Liver (tissue), 9 donors: ENCODE data around the gene DCTN5. TPM values are rescaled to one million over a fixed set of nuclear protein-coding genes. Genes with fewer than 3 reads are reported as not detected.

Experiments
- DNase-seq: peaks from one replicate; pipeline ENCODE4 v3.0.0-alpha.2; 2017; ENCODE audit warnings: low spot score
- H3K27ac ChIP-seq, 2 donors: one replicate each; pipeline ENCODE4 v1.7.0; 2013; ENCODE audit warnings: inconsistent platforms in 2 of 2, low read length in 2 of 2, control low read depth in 1 of 2, low read depth in 1 of 2, mild to moderate bottlenecking in 1 of 2
- H3K27me3 ChIP-seq, 4 donors: one replicate each; pipeline versions ENCODE4 v1.6.1 to v1.7.0; 2013; ENCODE audit warnings: low read length in 3 of 4, inconsistent platforms in 1 of 4, mild to moderate bottlenecking in 1 of 4, moderate library complexity in 1 of 4; ENCODE audit not compliant: control insufficient read depth in 4 of 4, insufficient read depth in 4 of 4
- H3K36me3 ChIP-seq, 4 donors: one replicate each; pipeline versions ENCODE4 v1.6.1 to v1.7.0; 2013; ENCODE audit warnings: low read length in 3 of 4, mild to moderate bottlenecking in 3 of 4, low read depth in 1 of 4, moderate library complexity in 1 of 4; ENCODE audit not compliant: control insufficient read depth in 4 of 4, insufficient read depth in 3 of 4
- H3K4me1 ChIP-seq, 4 donors: one replicate each; pipeline versions ENCODE4 v1.6.1 to v1.7.0; 2013; ENCODE audit warnings: low read length in 3 of 4, mild to moderate bottlenecking in 3 of 4, moderate library complexity in 1 of 4; ENCODE audit not compliant: control insufficient read depth in 4 of 4, insufficient read depth in 4 of 4
- H3K4me3 ChIP-seq, 3 donors: one replicate each; pipeline versions ENCODE4 v1.6.1 to v1.7.0; 2013; ENCODE audit warnings: low read length in 3 of 3, control low read depth in 1 of 3, low read depth in 1 of 3, mild to moderate bottlenecking in 1 of 3
- H3K9ac ChIP-seq, 2 donors: one replicate each; pipeline ENCODE4 v1.7.0; 2013; ENCODE audit warnings: low read length in 2 of 2, mild to moderate bottlenecking in 2 of 2, moderate library complexity in 2 of 2, control low read depth in 1 of 2, low read depth in 1 of 2
- H3K9me3 ChIP-seq, 4 donors: one replicate each; pipeline versions ENCODE4 v1.6.1 to v1.7.0; 2013; ENCODE audit warnings: low read length in 3 of 4; ENCODE audit not compliant: control insufficient read depth in 4 of 4
- EGR1 ChIP-seq, 2 donors: IDR thresholded peaks; 2 replicates each; pipeline ENCODE4 v1.6.1; 2016 to 2018; ENCODE audit warnings: antibody characterized with exemption in 2 of 2, low read depth in 2 of 2
- FOXA1 ChIP-seq: IDR thresholded peaks from 2 replicates; pipeline ENCODE4 v1.6.1; 2016; ENCODE audit warnings: antibody characterized with exemption
- FOXA2 ChIP-seq: IDR thresholded peaks from 2 replicates; pipeline ENCODE4 v1.6.1; 2016; ENCODE audit warnings: antibody characterized with exemption
- GABPA ChIP-seq, 2 donors: IDR thresholded peaks in 1 of 2; conservative IDR thresholded peaks in 1 of 2; 2 replicates each; pipeline ENCODE4 v1.6.1; 2016; ENCODE audit warnings: antibody characterized with exemption in 2 of 2, mild to moderate bottlenecking in 1 of 2, moderate library complexity in 1 of 2
- HNF4A ChIP-seq, 2 donors: conservative IDR thresholded peaks; 2 replicates each; pipeline ENCODE4 v1.6.1; 2016; ENCODE audit warnings: antibody characterized with exemption in 2 of 2, mild to moderate bottlenecking in 2 of 2
- HNF4G ChIP-seq: IDR thresholded peaks from 2 replicates; pipeline ENCODE4 v1.6.1; 2016; ENCODE audit warnings: antibody characterized with exemption
- JUND ChIP-seq, 2 donors: IDR thresholded peaks; 2 replicates each; pipeline ENCODE4 v1.6.1; 2016; ENCODE audit warnings: antibody characterized with exemption in 2 of 2
- NR2F2 ChIP-seq: IDR thresholded peaks from 2 replicates; pipeline ENCODE4 v1.6.1; 2016; ENCODE audit warnings: antibody characterized with exemption
- RAD21 ChIP-seq, 2 donors: IDR thresholded peaks; 2 replicates each; pipeline ENCODE4 v1.6.1; 2016; ENCODE audit warnings: antibody characterized with exemption in 2 of 2, mild to moderate bottlenecking in 2 of 2
- RXRA ChIP-seq, 2 donors: IDR thresholded peaks; 2 replicates each; pipeline ENCODE4 v1.6.1; 2017 to 2018; ENCODE audit warnings: antibody characterized with exemption in 2 of 2, mild to moderate bottlenecking in 1 of 2
- SP1 ChIP-seq: IDR thresholded peaks from 2 replicates; pipeline ENCODE4 v1.6.1; 2018; ENCODE audit warnings: antibody characterized with exemption, mild to moderate bottlenecking
- TAF1 ChIP-seq: conservative IDR thresholded peaks from 2 replicates; pipeline ENCODE4 v1.6.1; 2016; ENCODE audit warnings: antibody characterized with exemption, mild to moderate bottlenecking
- YY1 ChIP-seq: IDR thresholded peaks from 2 replicates; pipeline ENCODE4 v1.6.1; 2016; ENCODE audit warnings: antibody characterized with exemption, mild to moderate bottlenecking
- WGBS: extraction: QIAGEN DNeasy Blood & Tissue Kit; methylation state at CpG from one replicate; pipeline ENCODE4 v1.1.7; 2013; 5-methylcytosine and 5-hydroxymethylcytosine counted together
- polyA plus RNA-seq, 2 donors: library from polyadenylated mRNA; stranded (reverse) in 1 of 2; unstranded in 1 of 2; fragments of 200-250 nt in 1 of 2; fragments of >200 nt in 1 of 2; fragmentation: Nextera tagmentation in 1 of 2; extraction: Ambion mirVana in 1 of 2; gene quantifications; one replicate each; pipeline versions ENCODE4 v1.2.1 to v1.2.3, GENCODE V29; 2013 to 2015
- total RNA-seq, 2 donors: library from RNA; depleted of rRNA; stranded (reverse); fragments of >200 nt; gene quantifications; one replicate each; pipeline ENCODE4 v1.2.3, GENCODE V29; 2014
- TF ChIP-seq, protein P1 (sequence below): IDR thresholded peaks from 2 replicates; pipeline ENCODE4 v1.6.1; 2016; ENCODE audit warnings: antibody characterized with exemption
- TF ChIP-seq, protein P2 (sequence below): IDR thresholded peaks from 2 replicates; pipeline ENCODE4 v1.6.1; 2016; ENCODE audit warnings: antibody characterized with exemption
- TF ChIP-seq, protein P3 (sequence below): fragments of 150-350 bp; IDR thresholded peaks from 2 replicates; pipeline ENCODE4 v1.5.1; 2017; ENCODE audit warnings: improper control_type of control experiment, low read depth, low read length; ENCODE audit not compliant: missing input control
- TF ChIP-seq, protein P4 (sequence below): IDR thresholded peaks from 2 replicates; pipeline ENCODE4 v1.6.1; 2016; ENCODE audit warnings: antibody characterized with exemption, mild to moderate bottlenecking
- TF ChIP-seq, protein P5 (sequence below): IDR thresholded peaks from 2 replicates; pipeline ENCODE4 v1.6.1; 2016; ENCODE audit warnings: antibody characterized with exemption
- donor health status: healthy.
- donor health status: healthy.
- donor health status: healthy.
- donor health status: healthy.
- donor health status: healthy.

Gene DCTN5
- total and polyA plus RNA-seq, 4 donors, result 8.3 to 20.9 (median 16.0) TPM

DNA sequence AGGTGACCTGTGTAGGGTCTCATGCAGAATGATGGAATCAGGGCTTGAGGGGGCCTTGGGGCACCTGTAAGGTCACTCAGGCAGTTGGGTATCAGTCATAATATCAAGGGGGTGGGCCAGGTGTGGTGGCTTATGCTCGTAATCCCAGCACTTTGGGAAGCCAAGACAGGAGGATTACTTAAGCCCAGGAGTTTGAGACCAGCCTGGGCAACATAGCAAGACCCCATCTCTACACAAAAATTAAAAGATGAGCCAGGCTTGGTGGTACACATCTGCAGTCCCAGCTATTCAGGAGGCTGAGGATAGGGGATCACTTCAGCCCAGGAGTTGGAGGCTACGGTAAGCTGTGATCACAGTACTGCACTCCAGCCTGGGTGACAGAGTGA is 64.2 kb downstream of the DCTN5 start (continued):
- TF ChIP-seq, protein P1, sequence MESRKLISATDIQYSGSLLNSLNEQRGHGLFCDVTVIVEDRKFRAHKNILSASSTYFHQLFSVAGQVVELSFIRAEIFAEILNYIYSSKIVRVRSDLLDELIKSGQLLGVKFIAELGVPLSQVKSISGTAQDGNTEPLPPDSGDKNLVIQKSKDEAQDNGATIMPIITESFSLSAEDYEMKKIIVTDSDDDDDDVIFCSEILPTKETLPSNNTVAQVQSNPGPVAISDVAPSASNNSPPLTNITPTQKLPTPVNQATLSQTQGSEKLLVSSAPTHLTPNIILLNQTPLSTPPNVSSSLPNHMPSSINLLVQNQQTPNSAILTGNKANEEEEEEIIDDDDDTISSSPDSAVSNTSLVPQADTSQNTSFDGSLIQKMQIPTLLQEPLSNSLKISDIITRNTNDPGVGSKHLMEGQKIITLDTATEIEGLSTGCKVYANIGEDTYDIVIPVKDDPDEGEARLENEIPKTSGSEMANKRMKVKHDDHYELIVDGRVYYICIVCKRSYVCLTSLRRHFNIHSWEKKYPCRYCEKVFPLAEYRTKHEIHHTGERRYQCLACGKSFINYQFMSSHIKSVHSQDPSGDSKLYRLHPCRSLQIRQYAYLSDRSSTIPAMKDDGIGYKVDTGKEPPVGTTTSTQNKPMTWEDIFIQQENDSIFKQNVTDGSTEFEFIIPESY, result no peak

DNA sequence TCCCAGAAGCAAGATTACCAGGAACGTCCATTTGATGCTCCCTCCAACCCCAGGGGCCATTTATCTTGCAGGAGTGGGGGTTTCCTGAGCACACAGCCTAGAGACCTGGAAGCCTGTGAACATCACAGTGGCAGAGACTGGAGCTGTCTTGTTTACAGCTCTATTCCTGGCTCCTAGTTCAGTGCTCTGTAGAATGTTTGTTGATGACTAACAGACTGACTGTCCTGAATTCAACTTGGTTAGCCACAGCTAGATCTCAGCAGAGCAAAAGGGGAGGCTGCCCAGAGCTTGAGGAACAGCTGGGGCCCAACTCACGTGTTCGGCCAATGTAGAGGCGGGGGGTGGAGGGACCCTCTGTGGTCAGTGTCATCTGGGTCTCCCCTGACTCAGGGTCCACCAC is 65.2 kb downstream of the DCTN5 start:
- no peak overlapping the region for H3K9ac ChIP-seq
- H3K4me1 ChIP-seq, result no peaks in the 10 kb centered on the region
- no peaks in the 10 kb centered on the region for H3K36me3 ChIP-seq
- H3K27ac ChIP-seq, result no peak overlapping the region
- 89% methylated on average over 4 of the region's 4 CpGs for WGBS
- H3K27me3 ChIP-seq, result peaks cover 0 to 7% (median 3%) of the 10 kb centered on the region in 4 donors
- no peak overlapping the region for H3K4me3 ChIP-seq
- peaks cover 0 to 13% (median 4%) of the 10 kb centered on the region in 4 donors for H3K9me3 ChIP-seq
- TF ChIP-seq GABPA (IDR thresholded peaks at IDR 0.05 in 1 of 2, conservative IDR thresholded peaks at IDR 0.05 in 1 of 2) (no peak), RXRA (IDR thresholded peaks at IDR 0.05) (no peak), YY1 (no peak), EGR1 (IDR thresholded peaks at IDR 0.05; ENCODE audit: low read depth in 2 of 2) (no peak), TAF1 (no peak), SP1 (no peak), HNF4A (conservative IDR thresholded peaks at IDR 0.05) (no peak), HNF4G (no peak), JUND (IDR thresholded peaks at IDR 0.05) (no peak), FOXA1 (no peak), FOXA2 (no peak), RAD21 (IDR thresholded peaks at IDR 0.05) (no peak), NR2F2 (no peak)
- TF ChIP-seq, protein P2, sequence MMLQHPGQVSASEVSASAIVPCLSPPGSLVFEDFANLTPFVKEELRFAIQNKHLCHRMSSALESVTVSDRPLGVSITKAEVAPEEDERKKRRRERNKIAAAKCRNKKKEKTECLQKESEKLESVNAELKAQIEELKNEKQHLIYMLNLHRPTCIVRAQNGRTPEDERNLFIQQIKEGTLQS, result no peak
- TF ChIP-seq, protein P3, sequence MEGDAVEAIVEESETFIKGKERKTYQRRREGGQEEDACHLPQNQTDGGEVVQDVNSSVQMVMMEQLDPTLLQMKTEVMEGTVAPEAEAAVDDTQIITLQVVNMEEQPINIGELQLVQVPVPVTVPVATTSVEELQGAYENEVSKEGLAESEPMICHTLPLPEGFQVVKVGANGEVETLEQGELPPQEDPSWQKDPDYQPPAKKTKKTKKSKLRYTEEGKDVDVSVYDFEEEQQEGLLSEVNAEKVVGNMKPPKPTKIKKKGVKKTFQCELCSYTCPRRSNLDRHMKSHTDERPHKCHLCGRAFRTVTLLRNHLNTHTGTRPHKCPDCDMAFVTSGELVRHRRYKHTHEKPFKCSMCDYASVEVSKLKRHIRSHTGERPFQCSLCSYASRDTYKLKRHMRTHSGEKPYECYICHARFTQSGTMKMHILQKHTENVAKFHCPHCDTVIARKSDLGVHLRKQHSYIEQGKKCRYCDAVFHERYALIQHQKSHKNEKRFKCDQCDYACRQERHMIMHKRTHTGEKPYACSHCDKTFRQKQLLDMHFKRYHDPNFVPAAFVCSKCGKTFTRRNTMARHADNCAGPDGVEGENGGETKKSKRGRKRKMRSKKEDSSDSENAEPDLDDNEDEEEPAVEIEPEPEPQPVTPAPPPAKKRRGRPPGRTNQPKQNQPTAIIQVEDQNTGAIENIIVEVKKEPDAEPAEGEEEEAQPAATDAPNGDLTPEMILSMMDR, result no peak
- TF ChIP-seq, protein P4, sequence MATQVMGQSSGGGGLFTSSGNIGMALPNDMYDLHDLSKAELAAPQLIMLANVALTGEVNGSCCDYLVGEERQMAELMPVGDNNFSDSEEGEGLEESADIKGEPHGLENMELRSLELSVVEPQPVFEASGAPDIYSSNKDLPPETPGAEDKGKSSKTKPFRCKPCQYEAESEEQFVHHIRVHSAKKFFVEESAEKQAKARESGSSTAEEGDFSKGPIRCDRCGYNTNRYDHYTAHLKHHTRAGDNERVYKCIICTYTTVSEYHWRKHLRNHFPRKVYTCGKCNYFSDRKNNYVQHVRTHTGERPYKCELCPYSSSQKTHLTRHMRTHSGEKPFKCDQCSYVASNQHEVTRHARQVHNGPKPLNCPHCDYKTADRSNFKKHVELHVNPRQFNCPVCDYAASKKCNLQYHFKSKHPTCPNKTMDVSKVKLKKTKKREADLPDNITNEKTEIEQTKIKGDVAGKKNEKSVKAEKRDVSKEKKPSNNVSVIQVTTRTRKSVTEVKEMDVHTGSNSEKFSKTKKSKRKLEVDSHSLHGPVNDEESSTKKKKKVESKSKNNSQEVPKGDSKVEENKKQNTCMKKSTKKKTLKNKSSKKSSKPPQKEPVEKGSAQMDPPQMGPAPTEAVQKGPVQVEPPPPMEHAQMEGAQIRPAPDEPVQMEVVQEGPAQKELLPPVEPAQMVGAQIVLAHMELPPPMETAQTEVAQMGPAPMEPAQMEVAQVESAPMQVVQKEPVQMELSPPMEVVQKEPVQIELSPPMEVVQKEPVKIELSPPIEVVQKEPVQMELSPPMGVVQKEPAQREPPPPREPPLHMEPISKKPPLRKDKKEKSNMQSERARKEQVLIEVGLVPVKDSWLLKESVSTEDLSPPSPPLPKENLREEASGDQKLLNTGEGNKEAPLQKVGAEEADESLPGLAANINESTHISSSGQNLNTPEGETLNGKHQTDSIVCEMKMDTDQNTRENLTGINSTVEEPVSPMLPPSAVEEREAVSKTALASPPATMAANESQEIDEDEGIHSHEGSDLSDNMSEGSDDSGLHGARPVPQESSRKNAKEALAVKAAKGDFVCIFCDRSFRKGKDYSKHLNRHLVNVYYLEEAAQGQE, result no peak
- TF ChIP-seq, protein P1, result no peak
- TF ChIP-seq, protein P5, sequence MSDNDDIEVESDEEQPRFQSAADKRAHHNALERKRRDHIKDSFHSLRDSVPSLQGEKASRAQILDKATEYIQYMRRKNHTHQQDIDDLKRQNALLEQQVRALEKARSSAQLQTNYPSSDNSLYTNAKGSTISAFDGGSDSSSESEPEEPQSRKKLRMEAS, result no peak
- DNase-seq, result no peak
